Mucosa of stomach (tissue), 1 donor: ENCODE measurements around the gene SPNS2.
A peak's percentile ranks its signal among the peaks of the same experiment; 100 is the strongest.

ENCODE experiments used
- H3K27me3 ChIP-seq: one replicate; pipeline ENCODE4 v1.7.0; 2013; ENCODE audit warnings: mild to moderate bottlenecking, low read length; ENCODE audit not compliant: control insufficient read depth, insufficient read depth
- H3K36me3 ChIP-seq: one replicate; pipeline ENCODE4 v1.7.0; 2013; ENCODE audit warnings: low read length; ENCODE audit not compliant: control insufficient read depth, insufficient read depth
- H3K4me1 ChIP-seq: one replicate; pipeline ENCODE4 v1.7.0; 2013; ENCODE audit warnings: mild to moderate bottlenecking, low read length; ENCODE audit not compliant: control insufficient read depth, insufficient read depth
- H3K4me3 ChIP-seq: one replicate; pipeline ENCODE4 v1.7.0; 2013; ENCODE audit warnings: low read length
- H3K9ac ChIP-seq: one replicate; pipeline ENCODE4 v1.7.0; 2013; ENCODE audit warnings: mild to moderate bottlenecking, low read length, moderate library complexity
- H3K9me3 ChIP-seq: one replicate; pipeline ENCODE4 v1.7.0; 2013; ENCODE audit warnings: mild to moderate bottlenecking, low read length, moderate library complexity; ENCODE audit not compliant: control insufficient read depth
- donor health status: Pancreatic carcinoma.

Gene SPNS2

GRCh38 chr17:4539025-4539424 is 40.3 kb downstream of the SPNS2 start:
- no peak overlapping the region for H3K4me3 ChIP-seq
- H3K9ac ChIP-seq: no peak overlapping the region
- peaks cover 51% of the 10 kb centered on the region for H3K4me1 ChIP-seq
- H3K36me3 ChIP-seq: peaks cover 7% of the 10 kb centered on the region
- no peaks in the 10 kb centered on the region for H3K9me3 ChIP-seq
- no peaks in the 10 kb centered on the region for H3K27me3 ChIP-seq

GRCh38 chr17:4539576-4540223 is 41.0 kb downstream of the SPNS2 start:
- Histone ChIP-seq H3K9ac (no peak overlapping the region), H3K27me3 (no peaks in the 10 kb centered on the region), H3K4me1 (peaks cover 44% of the 10 kb centered on the region), H3K36me3 (peaks cover 7% of the 10 kb centered on the region), H3K9me3 (no peaks in the 10 kb centered on the region), H3K4me3 (no peak overlapping the region)

- peaks cover 41% of the 10 kb centered on the region for H3K4me1 ChIP-seq
- H3K27me3 ChIP-seq: no peaks in the 10 kb centered on the region
- peaks cover 8% of the 10 kb centered on the region for H3K36me3 ChIP-seq
- no peaks in the 10 kb centered on the region for H3K9me3 ChIP-seq
- no peak overlapping the region for H3K4me3 ChIP-seq
- peak overlapping the region; percentile 15 for H3K9ac ChIP-seq
These were observed 41.6 kb downstream of the SPNS2 start for GRCh38 chr17:4540224-4540651.

- Histone ChIP-seq H3K36me3 (peaks cover 14% of the 10 kb centered on the region), H3K9ac (peak overlapping the region; percentile 15), H3K9me3 (no peaks in the 10 kb centered on the region), H3K4me3 (no peak overlapping the region), H3K4me1 (peaks cover 41% of the 10 kb centered on the region), H3K27me3 (no peaks in the 10 kb centered on the region)
These were observed 42.1 kb downstream of the SPNS2 start for GRCh38 chr17:4540687-4541327.

GRCh38 chr17:4541328-4542002 is 42.8 kb downstream of the SPNS2 start:
- H3K27me3 ChIP-seq: no peaks in the 10 kb centered on the region
- H3K4me3 ChIP-seq: no peak overlapping the region
- peaks cover 16% of the 10 kb centered on the region for H3K36me3 ChIP-seq

GRCh38 chr17:4542003-4542725 is 43.5 kb downstream of the SPNS2 start:
- no peaks in the 10 kb centered on the region for H3K9me3 ChIP-seq
- no peak overlapping the region for H3K9ac ChIP-seq
- H3K4me1 ChIP-seq: peaks cover 28% of the 10 kb centered on the region
- no peaks in the 10 kb centered on the region for H3K27me3 ChIP-seq
- no peak overlapping the region for H3K4me3 ChIP-seq
- peaks cover 16% of the 10 kb centered on the region for H3K36me3 ChIP-seq

More at GRCh38 chr17:4541328-4542002, 42.8 kb downstream of the SPNS2 start:
- Histone ChIP-seq H3K9me3 (no peaks in the 10 kb centered on the region), H3K9ac (peak overlapping the region; percentile 15), H3K4me1 (peaks cover 35% of the 10 kb centered on the region)

- no peaks in the 10 kb centered on the region for H3K9me3 ChIP-seq
- no peaks in the 10 kb centered on the region for H3K27me3 ChIP-seq
- H3K4me3 ChIP-seq: no peak overlapping the region
- peaks cover 26% of the 10 kb centered on the region for H3K4me1 ChIP-seq
- no peak overlapping the region for H3K9ac ChIP-seq
- H3K36me3 ChIP-seq: peaks cover 16% of the 10 kb centered on the region
These were observed 44.1 kb downstream of the SPNS2 start for GRCh38 chr17:4542726-4543191.

- no peaks in the 10 kb centered on the region for H3K27me3 ChIP-seq
- H3K36me3 ChIP-seq: peaks cover 16% of the 10 kb centered on the region
- peaks cover 26% of the 10 kb centered on the region for H3K4me1 ChIP-seq
- H3K9ac ChIP-seq: no peak overlapping the region
- H3K4me3 ChIP-seq: no peak overlapping the region
- H3K9me3 ChIP-seq: no peaks in the 10 kb centered on the region
These were observed 44.9 kb downstream of the SPNS2 start for GRCh38 chr17:4543557-4544026.

- H3K36me3 ChIP-seq: peaks cover 15% of the 10 kb centered on the region
- no peaks in the 10 kb centered on the region for H3K9me3 ChIP-seq
- H3K4me3 ChIP-seq: no peak overlapping the region
- H3K4me1 ChIP-seq: peaks cover 26% of the 10 kb centered on the region
- no peak overlapping the region for H3K9ac ChIP-seq
- H3K27me3 ChIP-seq: no peaks in the 10 kb centered on the region
These were observed 45.7 kb downstream of the SPNS2 start for GRCh38 chr17:4544135-4544950.

GRCh38 chr17:4544951-4545216 is 46.2 kb downstream of the SPNS2 start:
- Histone ChIP-seq H3K36me3 (peaks cover 10% of the 10 kb centered on the region), H3K4me3 (no peak overlapping the region), H3K9me3 (no peaks in the 10 kb centered on the region), H3K27me3 (no peaks in the 10 kb centered on the region), H3K9ac (no peak overlapping the region), H3K4me1 (peaks cover 26% of the 10 kb centered on the region)

- Histone ChIP-seq H3K27me3 (no peaks in the 10 kb centered on the region), H3K4me3 (no peak overlapping the region), H3K9me3 (no peaks in the 10 kb centered on the region), H3K9ac (no peak overlapping the region), H3K4me1 (peaks cover 22% of the 10 kb centered on the region), H3K36me3 (peaks cover 10% of the 10 kb centered on the region)
These were observed 46.7 kb downstream of the SPNS2 start for GRCh38 chr17:4545217-4545951.
